ENCODE results near the gene RASAL3.

DNA sequence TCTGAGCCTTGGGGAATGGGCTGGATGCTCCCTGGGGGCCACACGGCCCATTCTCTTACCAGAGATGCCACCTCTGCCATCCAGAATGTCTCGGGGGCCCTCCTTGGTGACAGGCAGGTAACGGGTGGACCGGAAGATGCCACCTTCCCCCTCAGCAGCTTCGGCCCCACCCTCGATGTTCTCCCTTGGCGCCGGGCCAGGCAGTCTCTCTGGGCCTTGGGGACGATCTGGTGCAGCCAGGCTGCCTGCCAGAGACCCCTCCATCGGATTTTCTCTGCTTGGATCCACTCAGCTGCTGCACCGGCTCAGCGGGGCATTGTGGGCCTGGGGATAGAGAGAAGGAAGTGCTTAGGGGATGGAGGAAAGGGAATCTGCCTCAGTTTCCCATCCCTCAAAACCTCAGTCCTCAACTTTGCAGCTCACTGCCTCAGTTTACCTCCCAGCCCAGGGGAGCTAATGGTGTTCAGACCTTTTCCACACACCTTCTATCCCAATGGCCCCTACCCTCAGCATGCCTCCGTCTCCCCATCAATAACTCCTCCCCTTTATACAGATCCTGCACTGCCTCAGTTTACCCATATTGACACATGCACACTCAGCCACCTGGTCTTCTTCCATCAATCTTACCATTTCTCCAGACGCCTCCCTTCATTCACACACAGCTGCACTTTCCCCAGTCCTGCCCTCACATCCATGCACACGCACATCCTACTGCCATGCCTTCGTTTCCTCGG is 16.1 kb downstream of the RASAL3 start:
- TF ChIP-seq, protein P1, sequence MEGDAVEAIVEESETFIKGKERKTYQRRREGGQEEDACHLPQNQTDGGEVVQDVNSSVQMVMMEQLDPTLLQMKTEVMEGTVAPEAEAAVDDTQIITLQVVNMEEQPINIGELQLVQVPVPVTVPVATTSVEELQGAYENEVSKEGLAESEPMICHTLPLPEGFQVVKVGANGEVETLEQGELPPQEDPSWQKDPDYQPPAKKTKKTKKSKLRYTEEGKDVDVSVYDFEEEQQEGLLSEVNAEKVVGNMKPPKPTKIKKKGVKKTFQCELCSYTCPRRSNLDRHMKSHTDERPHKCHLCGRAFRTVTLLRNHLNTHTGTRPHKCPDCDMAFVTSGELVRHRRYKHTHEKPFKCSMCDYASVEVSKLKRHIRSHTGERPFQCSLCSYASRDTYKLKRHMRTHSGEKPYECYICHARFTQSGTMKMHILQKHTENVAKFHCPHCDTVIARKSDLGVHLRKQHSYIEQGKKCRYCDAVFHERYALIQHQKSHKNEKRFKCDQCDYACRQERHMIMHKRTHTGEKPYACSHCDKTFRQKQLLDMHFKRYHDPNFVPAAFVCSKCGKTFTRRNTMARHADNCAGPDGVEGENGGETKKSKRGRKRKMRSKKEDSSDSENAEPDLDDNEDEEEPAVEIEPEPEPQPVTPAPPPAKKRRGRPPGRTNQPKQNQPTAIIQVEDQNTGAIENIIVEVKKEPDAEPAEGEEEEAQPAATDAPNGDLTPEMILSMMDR (IDR thresholded peaks at IDR 0.05; ENCODE audit: insufficient read depth, low read depth, low read length): no peak
- TF ChIP-seq EZH2 (IDR thresholded peaks at IDR 0.05; ENCODE audit: insufficient read depth, low read length): no peak
